Measurements from ENCODE around the gene MORN1. TPM values are rescaled to one million over a fixed set of nuclear protein-coding genes. Genes with fewer than 3 reads are reported as not detected.

The MORN1 gene
- total and polyA plus RNA-seq, 2 donors (not counting 3 experiments of a cell fraction or from before 2014, with no cell fraction given) = 4.3 to 6.4 TPM

- Histone ChIP-seq H3K9me1 (replicated peaks; ENCODE audit: control insufficient read depth, extremely low read depth, insufficient read depth, low read length) (no peaks in the 10 kb centered on the region), H3K27ac (ENCODE audit: insufficient read depth, low read depth, low read length) (no peak overlapping the region), H3K27me3 (ENCODE audit: control insufficient read depth in 2 of 2, insufficient read depth in 2 of 2, low read length in 2 of 2) (no peaks in the 10 kb centered on the region), H3K4me3 (replicated peaks in 1 of 3; ENCODE audit: insufficient read depth in 1 of 3, low read depth in 1 of 3, low read length in 3 of 3) (no peak overlapping the region), H2AFZ (ENCODE audit: low read depth, low read length) (no peak overlapping the region), H3K9me3 (replicated peaks; ENCODE audit: control insufficient read depth, insufficient read depth, low read length) (no peaks in the 10 kb centered on the region), H3K4me1 (ENCODE audit: control insufficient read depth, extremely low read depth, insufficient read depth, low read length) (no peaks in the 10 kb centered on the region), H3K9ac (replicated peaks; ENCODE audit: extremely low read depth, insufficient read depth, low read length) (no peak overlapping the region), H3K4me2 (ENCODE audit: insufficient read depth, low read length) (no peak overlapping the region), H4K20me1 (replicated peaks; ENCODE audit: control insufficient read depth, extremely low read depth, insufficient read depth, low read length) (no peaks in the 10 kb centered on the region), H3K36me3 (ENCODE audit: control insufficient read depth in 2 of 2, extremely low read depth in 1 of 2, insufficient read depth in 2 of 2, low read length in 2 of 2) (no peaks in the 10 kb centered on the region), H3K79me2 (ENCODE audit: control insufficient read depth, insufficient read depth, low read length) (no peaks in the 10 kb centered on the region)
- no TSS peak for BruUV-seq (replicated peaks)
- intact Hi-C loops (cut with micrococcal nuclease) = no loop called here
- ChIA-PET CTCF (no interaction called here), POLR2A (no interaction called here)
- FAIRE-seq = no peak
- no peak for TF ChIP-seq MYC (IDR thresholded peaks at IDR 0.05; ENCODE audit: low read depth, low read length)
- no peak for TF ChIP-seq FOS (IDR thresholded peaks at IDR 0.05; ENCODE audit: borderline replicate concordance, insufficient read depth, low read length)
- DNase-seq (ENCODE audit: low read depth, low spot score) = no peak
- dilution Hi-C loops (cut with MboI; ENCODE audit: extremely low pct_ligation_motif_present, low sequenced_read_pairs) = no loop called here
Measured at GRCh38 chr1:2349806-2350205, 41.5 kb downstream of the MORN1 start.

- TF ChIP-seq POLR2A (IDR thresholded peaks at IDR 0.05; ENCODE audit: low read depth, low read length) (no peak), EZH2 (IDR thresholded peaks at IDR 0.05; ENCODE audit: borderline replicate concordance, low read depth, low read length, severe bottlenecking) (no peak), JUN (IDR thresholded peaks at IDR 0.05; ENCODE audit: borderline replicate concordance, insufficient read depth, insufficient read length, low read depth) (no peak)
- TF ChIP-seq, protein P1, sequence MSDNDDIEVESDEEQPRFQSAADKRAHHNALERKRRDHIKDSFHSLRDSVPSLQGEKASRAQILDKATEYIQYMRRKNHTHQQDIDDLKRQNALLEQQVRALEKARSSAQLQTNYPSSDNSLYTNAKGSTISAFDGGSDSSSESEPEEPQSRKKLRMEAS (IDR thresholded peaks at IDR 0.05; ENCODE audit: insufficient read depth, insufficient read length) = no peak
- intact Hi-C loops (cut with micrococcal nuclease) = no loop called here
- FAIRE-seq (no peak), DNase-seq (ENCODE audit: low read depth, low spot score) (no peak)
- H3K27ac ChIP-seq (ENCODE audit: insufficient read depth, low read depth, low read length) = no peak overlapping the region
- H3K79me2 ChIP-seq (ENCODE audit: control insufficient read depth, insufficient read depth, low read length) = no peaks in the 10 kb centered on the region
- H3K4me1 ChIP-seq (ENCODE audit: control insufficient read depth, extremely low read depth, insufficient read depth, low read length) = no peaks in the 10 kb centered on the region
- dilution Hi-C loops (cut with MboI; ENCODE audit: extremely low pct_ligation_motif_present, low sequenced_read_pairs) = no loop called here
- H3K9me3 ChIP-seq (replicated peaks; ENCODE audit: control insufficient read depth, insufficient read depth, low read length) = no peaks in the 10 kb centered on the region
- H3K36me3 ChIP-seq (ENCODE audit: control insufficient read depth in 2 of 2, extremely low read depth in 1 of 2, insufficient read depth in 2 of 2, low read length in 2 of 2) = no peaks in the 10 kb centered on the region
- no peaks in the 10 kb centered on the region for H3K27me3 ChIP-seq (ENCODE audit: control insufficient read depth in 2 of 2, insufficient read depth in 2 of 2, low read length in 2 of 2)
- BruUV-seq (replicated peaks) = no TSS peak
- H3K9ac ChIP-seq (replicated peaks; ENCODE audit: extremely low read depth, insufficient read depth, low read length) = no peak overlapping the region
- ChIA-PET CTCF (no interaction called here), POLR2A (no interaction called here)
- H3K4me3 ChIP-seq (replicated peaks in 1 of 3; ENCODE audit: insufficient read depth in 1 of 3, low read depth in 1 of 3, low read length in 3 of 3) = no peak overlapping the region
- H3K9me1 ChIP-seq (replicated peaks; ENCODE audit: control insufficient read depth, extremely low read depth, insufficient read depth, low read length) = no peaks in the 10 kb centered on the region
- H4K20me1 ChIP-seq (replicated peaks; ENCODE audit: control insufficient read depth, extremely low read depth, insufficient read depth, low read length) = no peaks in the 10 kb centered on the region
- H2AFZ ChIP-seq (ENCODE audit: low read depth, low read length) = no peak overlapping the region
- H3K4me2 ChIP-seq (ENCODE audit: insufficient read depth, low read length) = no peak overlapping the region
Measured at GRCh38 chr1:2348346-2349325, 42.7 kb downstream of the MORN1 start.
